ENCODE measurements around the gene KCNMB2. TPM values are rescaled to one million over a fixed set of nuclear protein-coding genes. Genes with fewer than 3 reads are reported as not detected.

Gene KCNMB2
- polyA plus RNA-seq, 1 of the 3 experiments (the other 2 are of a cell fraction), result not detected

DNA sequence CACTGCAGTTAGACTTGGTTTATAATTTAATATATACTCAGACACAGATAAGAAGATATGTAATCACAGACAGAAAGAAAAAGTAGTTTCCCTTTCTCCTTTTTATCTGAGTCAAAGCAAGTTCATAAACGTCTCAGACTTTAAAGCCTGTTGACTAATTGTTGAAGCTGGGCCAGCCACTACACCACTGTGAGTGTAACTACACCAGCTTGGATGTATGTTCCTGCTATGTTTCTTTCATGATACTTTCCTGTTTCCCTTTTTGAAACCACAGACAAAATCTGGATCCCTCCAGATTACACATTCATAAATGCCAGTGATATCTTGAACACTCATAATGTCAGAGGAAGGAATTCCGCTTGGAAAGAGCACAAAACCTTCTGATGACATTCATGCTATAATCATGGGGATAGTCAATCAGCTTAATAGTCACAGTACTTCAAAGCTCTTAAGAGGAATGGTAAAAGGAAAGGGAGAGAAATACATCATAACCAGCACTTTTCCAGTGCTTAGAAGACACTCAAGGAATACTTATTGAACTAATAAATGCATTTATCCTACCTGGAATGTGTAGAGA, 32.0 kb downstream of the KCNMB2 start:
- no peak overlapping the region for H3K4me2 ChIP-seq
- no peak for DNase-seq
- H3K9ac ChIP-seq, result no peak overlapping the region
- H3K9me2 ChIP-seq, result no peaks in the 10 kb centered on the region
- H3K79me2 ChIP-seq (ENCODE audit: insufficient read depth), result no peaks in the 10 kb centered on the region
- H2AFZ ChIP-seq (ENCODE audit: low read depth), result no peak overlapping the region
- H3F3A ChIP-seq (replicated peaks; ENCODE audit: insufficient read depth), result no peaks in the 10 kb centered on the region
- H3K27ac ChIP-seq (ENCODE audit: low read depth in 2 of 2, low read length in 1 of 2), result no peak overlapping the region
- no peaks in the 10 kb centered on the region for H3K36me3 ChIP-seq (replicated peaks in 1 of 2; ENCODE audit: control insufficient read depth in 1 of 2, insufficient read depth in 2 of 2, low read length in 1 of 2)
- TF ChIP-seq CHD2 (IDR thresholded peaks at IDR 0.05; ENCODE audit: low read length, partially characterized antibody) (no peak), EZH2phosphoT487 (IDR thresholded peaks at IDR 0.05; ENCODE audit: borderline replicate concordance, low read depth) (no peak), RFX5 (IDR thresholded peaks at IDR 0.05; ENCODE audit: low read length) (no peak), POLR2AphosphoS5 (IDR thresholded peaks at IDR 0.05; ENCODE audit: low read depth, low read length) (no peak), RXRA (IDR thresholded peaks at IDR 0.05; ENCODE audit: borderline replicate concordance, low read depth) (no peak), SMC3 (IDR thresholded peaks at IDR 0.05; ENCODE audit: low read depth, low read length) (no peak), FOSL2 (IDR thresholded peaks at IDR 0.05; ENCODE audit: borderline replicate concordance, low read depth) (no peak)
- no peaks in the 10 kb centered on the region for H4K20me1 ChIP-seq (ENCODE audit: insufficient read depth)
- H3K4me3 ChIP-seq (ENCODE audit: low read depth in 2 of 2, low read length in 1 of 2), result no peak overlapping the region
- WGBS (ENCODE audit: low lambda C conversion rate), result 21% methylated on average over 2 of the region's 2 CpGs
- no peaks in the 10 kb centered on the region for H3K9me3 ChIP-seq
- H3K4me1 ChIP-seq (ENCODE audit: control insufficient read depth in 1 of 2, insufficient read depth in 2 of 2, low read depth in 1 of 2, low read length in 1 of 2), result no peaks in the 10 kb centered on the region
- ChIA-PET POLR2A (no interaction called here), CTCF (interaction anchor here (1.1 kb wide), 2 partner anchors 16 to 24 kb away, joined by 3 read pairs; no protein-coding TSS in a partner anchor)
- no peaks in the 10 kb centered on the region for H3K27me3 ChIP-seq (ENCODE audit: insufficient read depth)

DNA sequence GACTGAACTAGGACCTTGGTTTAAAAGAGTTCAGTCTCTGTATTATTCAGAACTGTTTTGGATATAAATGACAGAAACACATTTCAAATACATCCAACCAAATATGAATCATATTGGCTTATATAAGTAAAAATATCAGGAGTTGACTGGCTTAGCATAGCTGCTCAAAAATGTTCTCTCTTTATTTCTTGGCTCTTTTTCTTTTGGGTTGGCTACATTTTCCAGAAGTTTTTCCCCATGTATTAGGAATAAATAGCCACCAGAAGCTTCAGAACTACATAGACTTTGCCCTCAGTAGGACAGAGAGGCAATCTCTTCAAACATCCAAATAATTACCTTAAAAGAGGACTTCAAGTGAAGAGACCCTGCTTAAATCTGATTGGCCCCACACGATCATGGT, 32.7 kb downstream of the KCNMB2 start:
- ChIA-PET POLR2A (no interaction called here), CTCF (interaction anchor here (1.1 kb wide), 2 partner anchors 15 to 24 kb away, joined by 3 read pairs; no protein-coding TSS in a partner anchor)
- H3K9me3 ChIP-seq, result no peaks in the 10 kb centered on the region
- no peaks in the 10 kb centered on the region for H3K4me1 ChIP-seq (ENCODE audit: control insufficient read depth in 1 of 2, insufficient read depth in 2 of 2, low read depth in 1 of 2, low read length in 1 of 2)
- H3K4me3 ChIP-seq (ENCODE audit: low read depth in 2 of 2, low read length in 1 of 2), result no peak overlapping the region
- H3K27ac ChIP-seq (ENCODE audit: low read depth in 2 of 2, low read length in 1 of 2), result no peak overlapping the region
- TF ChIP-seq FOXM1 (IDR thresholded peaks at IDR 0.05; ENCODE audit: low read depth), result no peak
- TF ChIP-seq ELF1 (IDR thresholded peaks at IDR 0.05), result no peak
- no peak for TF ChIP-seq TEAD4 (IDR thresholded peaks at IDR 0.05; ENCODE audit: borderline replicate concordance, insufficient read depth)
- TF ChIP-seq SMC3 (IDR thresholded peaks at IDR 0.05; ENCODE audit: low read depth, low read length), result no peak
- no peak for TF ChIP-seq SIN3A (IDR thresholded peaks at IDR 0.05; ENCODE audit: borderline replicate concordance, low read depth, low read length)
- TF ChIP-seq, protein P1, sequence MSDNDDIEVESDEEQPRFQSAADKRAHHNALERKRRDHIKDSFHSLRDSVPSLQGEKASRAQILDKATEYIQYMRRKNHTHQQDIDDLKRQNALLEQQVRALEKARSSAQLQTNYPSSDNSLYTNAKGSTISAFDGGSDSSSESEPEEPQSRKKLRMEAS (IDR thresholded peaks at IDR 0.05; ENCODE audit: low read depth), result no peak
- no peak for TF ChIP-seq FOSL2 (IDR thresholded peaks at IDR 0.05; ENCODE audit: borderline replicate concordance, low read depth)
- no peak for TF ChIP-seq GATA2 (CRISPR knock-in tag; IDR thresholded peaks at IDR 0.05)
- no peak for TF ChIP-seq RFX5 (IDR thresholded peaks at IDR 0.05; ENCODE audit: low read length)
- TF ChIP-seq, protein P2, sequence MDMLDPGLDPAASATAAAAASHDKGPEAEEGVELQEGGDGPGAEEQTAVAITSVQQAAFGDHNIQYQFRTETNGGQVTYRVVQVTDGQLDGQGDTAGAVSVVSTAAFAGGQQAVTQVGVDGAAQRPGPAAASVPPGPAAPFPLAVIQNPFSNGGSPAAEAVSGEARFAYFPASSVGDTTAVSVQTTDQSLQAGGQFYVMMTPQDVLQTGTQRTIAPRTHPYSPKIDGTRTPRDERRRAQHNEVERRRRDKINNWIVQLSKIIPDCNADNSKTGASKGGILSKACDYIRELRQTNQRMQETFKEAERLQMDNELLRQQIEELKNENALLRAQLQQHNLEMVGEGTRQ (IDR thresholded peaks at IDR 0.05; ENCODE audit: borderline replicate concordance, low read depth, low read length), result no peak
- TF ChIP-seq MEF2A (IDR thresholded peaks at IDR 0.05; ENCODE audit: borderline replicate concordance, low read depth), result no peak
- no peak for TF ChIP-seq POLR2AphosphoS5 (IDR thresholded peaks at IDR 0.05; ENCODE audit: low read depth, low read length)
- TF ChIP-seq, protein P3, sequence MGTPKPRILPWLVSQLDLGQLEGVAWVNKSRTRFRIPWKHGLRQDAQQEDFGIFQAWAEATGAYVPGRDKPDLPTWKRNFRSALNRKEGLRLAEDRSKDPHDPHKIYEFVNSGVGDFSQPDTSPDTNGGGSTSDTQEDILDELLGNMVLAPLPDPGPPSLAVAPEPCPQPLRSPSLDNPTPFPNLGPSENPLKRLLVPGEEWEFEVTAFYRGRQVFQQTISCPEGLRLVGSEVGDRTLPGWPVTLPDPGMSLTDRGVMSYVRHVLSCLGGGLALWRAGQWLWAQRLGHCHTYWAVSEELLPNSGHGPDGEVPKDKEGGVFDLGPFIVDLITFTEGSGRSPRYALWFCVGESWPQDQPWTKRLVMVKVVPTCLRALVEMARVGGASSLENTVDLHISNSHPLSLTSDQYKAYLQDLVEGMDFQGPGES (IDR thresholded peaks at IDR 0.05; ENCODE audit: low read depth, low read length), result no peak
- TF ChIP-seq, protein P4, sequence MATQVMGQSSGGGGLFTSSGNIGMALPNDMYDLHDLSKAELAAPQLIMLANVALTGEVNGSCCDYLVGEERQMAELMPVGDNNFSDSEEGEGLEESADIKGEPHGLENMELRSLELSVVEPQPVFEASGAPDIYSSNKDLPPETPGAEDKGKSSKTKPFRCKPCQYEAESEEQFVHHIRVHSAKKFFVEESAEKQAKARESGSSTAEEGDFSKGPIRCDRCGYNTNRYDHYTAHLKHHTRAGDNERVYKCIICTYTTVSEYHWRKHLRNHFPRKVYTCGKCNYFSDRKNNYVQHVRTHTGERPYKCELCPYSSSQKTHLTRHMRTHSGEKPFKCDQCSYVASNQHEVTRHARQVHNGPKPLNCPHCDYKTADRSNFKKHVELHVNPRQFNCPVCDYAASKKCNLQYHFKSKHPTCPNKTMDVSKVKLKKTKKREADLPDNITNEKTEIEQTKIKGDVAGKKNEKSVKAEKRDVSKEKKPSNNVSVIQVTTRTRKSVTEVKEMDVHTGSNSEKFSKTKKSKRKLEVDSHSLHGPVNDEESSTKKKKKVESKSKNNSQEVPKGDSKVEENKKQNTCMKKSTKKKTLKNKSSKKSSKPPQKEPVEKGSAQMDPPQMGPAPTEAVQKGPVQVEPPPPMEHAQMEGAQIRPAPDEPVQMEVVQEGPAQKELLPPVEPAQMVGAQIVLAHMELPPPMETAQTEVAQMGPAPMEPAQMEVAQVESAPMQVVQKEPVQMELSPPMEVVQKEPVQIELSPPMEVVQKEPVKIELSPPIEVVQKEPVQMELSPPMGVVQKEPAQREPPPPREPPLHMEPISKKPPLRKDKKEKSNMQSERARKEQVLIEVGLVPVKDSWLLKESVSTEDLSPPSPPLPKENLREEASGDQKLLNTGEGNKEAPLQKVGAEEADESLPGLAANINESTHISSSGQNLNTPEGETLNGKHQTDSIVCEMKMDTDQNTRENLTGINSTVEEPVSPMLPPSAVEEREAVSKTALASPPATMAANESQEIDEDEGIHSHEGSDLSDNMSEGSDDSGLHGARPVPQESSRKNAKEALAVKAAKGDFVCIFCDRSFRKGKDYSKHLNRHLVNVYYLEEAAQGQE (IDR thresholded peaks at IDR 0.05; ENCODE audit: low read depth, low read length), result no peak
- TF ChIP-seq, protein P5, sequence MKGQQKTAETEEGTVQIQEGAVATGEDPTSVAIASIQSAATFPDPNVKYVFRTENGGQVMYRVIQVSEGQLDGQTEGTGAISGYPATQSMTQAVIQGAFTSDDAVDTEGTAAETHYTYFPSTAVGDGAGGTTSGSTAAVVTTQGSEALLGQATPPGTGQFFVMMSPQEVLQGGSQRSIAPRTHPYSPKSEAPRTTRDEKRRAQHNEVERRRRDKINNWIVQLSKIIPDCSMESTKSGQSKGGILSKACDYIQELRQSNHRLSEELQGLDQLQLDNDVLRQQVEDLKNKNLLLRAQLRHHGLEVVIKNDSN (IDR thresholded peaks at IDR 0.05; ENCODE audit: borderline replicate concordance, low read depth), result no peak
- TF ChIP-seq TAF1 (IDR thresholded peaks at IDR 0.05; ENCODE audit: borderline replicate concordance, low read depth, low read length), result no peak
- TF ChIP-seq CHD2 (IDR thresholded peaks at IDR 0.05; ENCODE audit: low read length, partially characterized antibody), result no peak
- no peak overlapping the region for H3K4me2 ChIP-seq
- no peak overlapping the region for H2AFZ ChIP-seq (ENCODE audit: low read depth)
- no peaks in the 10 kb centered on the region for H3K36me3 ChIP-seq (replicated peaks in 1 of 2; ENCODE audit: control insufficient read depth in 1 of 2, insufficient read depth in 2 of 2, low read length in 1 of 2)
- no peaks in the 10 kb centered on the region for H3F3A ChIP-seq (replicated peaks; ENCODE audit: insufficient read depth)
- DNase-seq, result no peak
- no peaks in the 10 kb centered on the region for H4K20me1 ChIP-seq (ENCODE audit: insufficient read depth)
- H3K9ac ChIP-seq, result no peak overlapping the region
- no peaks in the 10 kb centered on the region for H3K79me2 ChIP-seq (ENCODE audit: insufficient read depth)
- no peaks in the 10 kb centered on the region for H3K9me2 ChIP-seq
- 0% methylated on average over 1 of the region's 1 CpG for WGBS (ENCODE audit: low lambda C conversion rate)
- no peaks in the 10 kb centered on the region for H3K27me3 ChIP-seq (ENCODE audit: insufficient read depth)

All from SK-N-SH (cell line).